ENCODE measurements around the gene ABTB2. TPM values are rescaled to one million over a fixed set of nuclear protein-coding genes. Genes with fewer than 3 reads are reported as not detected.
A peak's percentile ranks its signal among the peaks of the same experiment; 100 is the strongest.

The ABTB2 gene
- total and polyA plus RNA-seq, 9 of the 15 experiments (the other 6 are each of a cell fraction or from before 2014, with no cell fraction given), result 0.03 to 0.18 (median 0.12) TPM; not detected in 2

- TF ChIP-seq TEAD4 (IDR thresholded peaks at IDR 0.05; ENCODE audit: low read length), result peak; percentile 24; the same call in 1 of the 2 replicates
- TF ChIP-seq TEAD4 (CRISPR knock-in tag; IDR thresholded peaks at IDR 0.05; ENCODE audit: borderline replicate concordance), result no peak
- no peak for TF ChIP-seq SNAPC5 (CRISPR knock-in tag; IDR thresholded peaks at IDR 0.05)
- no peak for TF ChIP-seq ZHX1 (conservative IDR thresholded peaks at IDR 0.05; ENCODE audit: low read length)
- no peak for TF ChIP-seq NFIX (CRISPR knock-in tag; IDR thresholded peaks at IDR 0.05; ENCODE audit: low read depth)
- 0 out of 2 replicates have a peak, but pooled peaks have one; percentile 1 for TF ChIP-seq VEZF1 (CRISPR knock-in tag; IDR thresholded peaks at IDR 0.05)
- peak; percentile 7; the same call in 1 of the 2 replicates for TF ChIP-seq ELF1 (tag; IDR thresholded peaks at IDR 0.05)
- no peak for TF ChIP-seq ZNF780A (CRISPR knock-in tag; IDR thresholded peaks at IDR 0.05)
- TF ChIP-seq MXD1 (CRISPR knock-in tag; IDR thresholded peaks at IDR 0.05; ENCODE audit: borderline replicate concordance, poor library complexity, severe bottlenecking), result no peak
- TF ChIP-seq FOXP1 (CRISPR knock-in tag; IDR thresholded peaks at IDR 0.05), result no peak
- no peak for TF ChIP-seq ZNF408 (CRISPR knock-in tag; IDR thresholded peaks at IDR 0.05; ENCODE audit: low read depth)
- no peak for TF ChIP-seq ZKSCAN3 (CRISPR knock-in tag; IDR thresholded peaks at IDR 0.05)
- TF ChIP-seq HDAC1 (IDR thresholded peaks at IDR 0.05), result no peak
- TF ChIP-seq REST (IDR thresholded peaks at IDR 0.05; ENCODE audit: borderline replicate concordance), result 0 out of 2 replicates have a peak, but pooled peaks have one; percentile 1
- no peak for TF ChIP-seq REST (CRISPR knock-in tag; IDR thresholded peaks at IDR 0.05; ENCODE audit: low read depth)
- no peak for TF ChIP-seq HMG20A (CRISPR knock-in tag; conservative IDR thresholded peaks at IDR 0.05)
These were observed 251.8 kb downstream of the ABTB2 start (continued) for GRCh38 chr11:34105957-34106504.

Data from K562 (cell line).